Nephron progenitor cell (in vitro differentiated cells): ENCODE measurements around the gene FAM50B.

Experiments
- DNase-seq: peaks from one replicate; pipeline ENCODE4 v3.0.0; 2021
- H3K27ac Mint-ChIP-seq: 2 replicates; pipeline ENCODE4 v1.8.0; 2021; ENCODE audit warnings: mild to moderate bottlenecking, moderate library complexity, mixed read lengths
- H3K27me3 Mint-ChIP-seq: 2 replicates; pipeline ENCODE4 v1.8.0; 2021; ENCODE audit warnings: mild to moderate bottlenecking, low read depth, mixed read lengths; ENCODE audit not compliant: poor library complexity
- H3K36me3 Mint-ChIP-seq: 2 replicates; pipeline ENCODE4 v1.8.0; 2021; ENCODE audit warnings: low read depth, mixed read lengths
- H3K4me1 Mint-ChIP-seq: 2 replicates; pipeline ENCODE4 v1.8.0; 2021; ENCODE audit warnings: mixed read lengths
- H3K4me3 Mint-ChIP-seq: 2 replicates; pipeline ENCODE4 v1.8.0; 2021; ENCODE audit warnings: mild to moderate bottlenecking, moderate library complexity, mixed read lengths
- H3K9me3 Mint-ChIP-seq: 2 replicates; pipeline ENCODE4 v1.8.0; 2021; ENCODE audit warnings: mild to moderate bottlenecking, moderate library complexity, mixed read lengths
- TF ChIP-seq, protein P1 (sequence below): fragments of 200-600 bp; sonication (generic); IDR thresholded peaks from 2 replicates; pipeline ENCODE4 v1.5.0; 2021; ENCODE audit warnings: antibody characterized with exemption

Gene FAM50B

DNA sequence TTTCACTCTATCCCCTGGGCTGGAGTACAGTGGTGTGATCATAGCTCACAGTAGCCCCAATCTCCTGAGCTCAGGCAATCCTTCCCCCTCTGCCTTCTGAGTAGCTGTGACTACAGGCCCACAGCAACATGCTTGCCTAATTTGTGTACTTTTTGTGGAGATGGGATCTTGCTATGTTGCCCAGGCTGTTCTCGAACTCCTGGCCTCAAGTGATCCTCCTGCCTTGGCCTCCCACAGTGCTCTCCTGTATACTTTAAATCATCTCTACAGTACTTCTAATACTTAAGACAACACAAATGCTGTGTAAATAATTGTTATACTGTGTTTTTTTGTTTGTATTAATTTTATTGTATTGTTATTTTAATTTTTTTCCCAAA lies 39.7 kb upstream of the FAM50B start:
- Mint-ChIP-seq H3K36me3 (no peaks in the 10 kb centered on the region), H3K27ac (no peak overlapping the region), H3K4me1 (peaks cover 13% of the 10 kb centered on the region), H3K9me3 (no peaks in the 10 kb centered on the region), H3K27me3 (peaks cover 17% of the 10 kb centered on the region), H3K4me3 (no peak overlapping the region)
- DNase-seq = no peak
- TF ChIP-seq, protein P1, sequence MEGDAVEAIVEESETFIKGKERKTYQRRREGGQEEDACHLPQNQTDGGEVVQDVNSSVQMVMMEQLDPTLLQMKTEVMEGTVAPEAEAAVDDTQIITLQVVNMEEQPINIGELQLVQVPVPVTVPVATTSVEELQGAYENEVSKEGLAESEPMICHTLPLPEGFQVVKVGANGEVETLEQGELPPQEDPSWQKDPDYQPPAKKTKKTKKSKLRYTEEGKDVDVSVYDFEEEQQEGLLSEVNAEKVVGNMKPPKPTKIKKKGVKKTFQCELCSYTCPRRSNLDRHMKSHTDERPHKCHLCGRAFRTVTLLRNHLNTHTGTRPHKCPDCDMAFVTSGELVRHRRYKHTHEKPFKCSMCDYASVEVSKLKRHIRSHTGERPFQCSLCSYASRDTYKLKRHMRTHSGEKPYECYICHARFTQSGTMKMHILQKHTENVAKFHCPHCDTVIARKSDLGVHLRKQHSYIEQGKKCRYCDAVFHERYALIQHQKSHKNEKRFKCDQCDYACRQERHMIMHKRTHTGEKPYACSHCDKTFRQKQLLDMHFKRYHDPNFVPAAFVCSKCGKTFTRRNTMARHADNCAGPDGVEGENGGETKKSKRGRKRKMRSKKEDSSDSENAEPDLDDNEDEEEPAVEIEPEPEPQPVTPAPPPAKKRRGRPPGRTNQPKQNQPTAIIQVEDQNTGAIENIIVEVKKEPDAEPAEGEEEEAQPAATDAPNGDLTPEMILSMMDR = no peak

DNA sequence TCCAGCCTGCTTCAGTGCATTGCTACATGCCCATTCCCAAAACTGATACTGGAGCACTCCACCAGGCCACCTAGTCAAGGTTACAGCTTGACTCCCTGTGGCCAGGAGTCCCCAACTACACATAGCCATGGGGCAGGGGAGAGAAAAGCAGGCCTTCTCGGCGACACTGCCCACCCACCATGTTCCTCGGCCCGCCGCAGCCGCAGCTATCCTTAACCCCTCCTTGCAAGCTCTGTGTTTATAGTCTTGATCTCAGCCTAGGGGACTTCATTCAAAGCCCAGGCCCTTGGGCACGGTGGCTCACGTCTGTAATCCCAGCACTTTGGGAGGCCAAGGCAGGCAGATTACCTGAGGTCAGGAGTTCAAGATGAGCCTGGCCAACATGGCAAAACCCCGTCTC lies 39.2 kb upstream of the FAM50B start:
- Mint-ChIP-seq H3K4me3 (no peak overlapping the region), H3K27me3 (peaks cover 17% of the 10 kb centered on the region), H3K9me3 (no peaks in the 10 kb centered on the region), H3K36me3 (no peaks in the 10 kb centered on the region), H3K27ac (no peak overlapping the region), H3K4me1 (peaks cover 13% of the 10 kb centered on the region)
- no peak for DNase-seq
- TF ChIP-seq, protein P1 = no peak

DNA sequence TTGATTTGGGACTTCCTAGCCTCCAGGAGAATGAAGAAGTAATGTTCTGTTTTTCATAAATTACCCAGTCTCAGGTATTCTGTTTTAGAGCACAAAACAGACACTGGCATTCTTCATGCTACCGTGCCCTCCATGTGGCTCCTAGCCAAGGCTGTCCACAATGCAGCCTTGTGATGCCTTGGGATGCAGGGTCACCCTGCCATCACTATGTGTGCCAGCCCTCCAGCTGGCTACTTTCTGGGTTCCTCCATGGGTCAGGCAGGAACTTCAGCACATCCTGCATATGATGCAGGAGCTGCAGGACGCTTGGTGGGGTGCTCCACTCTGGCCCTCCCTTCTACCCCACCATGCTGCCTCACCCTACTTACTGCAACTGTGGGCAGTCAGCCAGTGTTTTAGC lies 38.0 kb upstream of the FAM50B start:
- no peak for DNase-seq
- TF ChIP-seq, protein P1 = no peak
- no peak overlapping the region for H3K27ac Mint-ChIP-seq
- peaks cover 8% of the 10 kb centered on the region for H3K4me1 Mint-ChIP-seq
- no peaks in the 10 kb centered on the region for H3K9me3 Mint-ChIP-seq
- no peak overlapping the region for H3K4me3 Mint-ChIP-seq
- no peaks in the 10 kb centered on the region for H3K36me3 Mint-ChIP-seq
- peaks cover 17% of the 10 kb centered on the region for H3K27me3 Mint-ChIP-seq

DNA sequence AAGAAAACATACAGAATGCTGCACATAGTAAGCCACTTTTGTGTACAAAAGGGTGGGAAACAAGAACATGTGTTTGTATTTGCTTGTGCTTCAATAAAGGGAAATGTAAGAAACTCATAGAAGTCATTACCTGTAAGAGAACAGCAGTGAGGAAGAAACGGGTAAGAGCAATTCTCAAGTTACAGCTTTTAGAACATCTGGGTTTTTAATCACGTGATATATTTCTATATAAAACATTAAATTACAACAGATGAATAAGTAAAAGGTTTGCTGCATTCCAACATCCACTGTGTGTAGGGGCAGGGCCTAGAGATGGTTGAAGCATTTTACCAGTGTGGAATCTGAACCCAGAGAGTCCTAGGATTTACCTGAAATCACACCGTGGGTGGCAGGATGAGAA lies 36.6 kb upstream of the FAM50B start:
- Mint-ChIP-seq H3K27ac (no peak overlapping the region), H3K4me3 (no peak overlapping the region), H3K4me1 (peaks cover 8% of the 10 kb centered on the region), H3K9me3 (no peaks in the 10 kb centered on the region), H3K36me3 (no peaks in the 10 kb centered on the region), H3K27me3 (peaks cover 17% of the 10 kb centered on the region)
- TF ChIP-seq, protein P1 = no peak
- no peak for DNase-seq

DNA sequence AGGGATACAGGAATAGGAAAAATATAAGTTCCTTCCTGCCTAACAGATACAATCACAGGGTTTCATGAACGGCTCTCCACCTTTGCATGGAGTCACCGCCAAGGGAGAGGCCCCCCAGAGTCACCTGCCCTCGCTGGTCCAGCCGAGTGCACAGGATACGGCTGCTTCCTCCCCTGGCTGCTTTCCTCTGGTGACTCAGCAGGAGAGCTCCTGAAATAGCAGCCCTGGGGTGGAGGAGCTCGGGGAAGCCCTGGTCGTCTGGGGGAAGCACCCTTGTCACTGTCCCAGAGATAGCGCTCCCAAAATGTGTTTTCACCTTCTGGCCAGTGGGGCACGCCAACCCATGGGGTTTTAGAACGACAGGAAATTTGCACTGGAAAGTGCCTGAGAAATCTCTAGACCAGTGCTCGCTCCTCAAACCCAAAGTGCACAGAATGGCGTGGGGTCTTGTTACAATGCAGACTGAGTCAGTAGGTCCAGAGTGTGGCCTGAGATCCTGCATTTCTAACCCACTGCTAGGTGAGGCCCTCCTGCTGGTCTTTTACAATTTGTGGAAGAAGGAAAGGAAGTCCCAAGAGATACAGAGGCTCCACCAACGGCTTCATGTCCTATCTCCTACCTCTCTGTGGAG lies 35.9 kb upstream of the FAM50B start:
- Mint-ChIP-seq H3K9me3 (no peaks in the 10 kb centered on the region), H3K27ac (peak overlapping the region; percentile 54), H3K36me3 (no peaks in the 10 kb centered on the region), H3K4me3 (no peak overlapping the region), H3K27me3 (peaks cover 13% of the 10 kb centered on the region), H3K4me1 (peaks cover 3% of the 10 kb centered on the region)
- TF ChIP-seq, protein P1 = no peak
- peak; percentile 12 for DNase-seq

DNA sequence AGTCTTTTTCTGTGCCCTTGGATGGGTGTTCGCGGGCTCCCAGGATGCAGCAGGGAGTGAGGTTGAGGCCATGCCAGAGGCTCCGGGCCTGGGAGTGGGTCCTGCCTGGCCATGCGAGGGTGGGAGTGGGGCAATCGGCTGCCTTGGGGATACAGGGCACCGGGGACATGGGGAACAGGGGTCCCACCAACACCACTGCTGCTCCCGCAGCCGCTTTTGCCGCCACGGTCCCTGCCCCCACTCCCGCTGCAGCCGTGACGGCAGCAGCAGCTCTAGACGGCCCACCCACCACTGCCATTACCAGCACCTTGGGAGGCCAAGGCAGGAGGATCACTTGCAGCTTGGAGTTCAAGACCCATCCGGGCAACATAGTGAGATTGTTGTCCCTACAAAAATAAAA lies 35.3 kb upstream of the FAM50B start:
- Mint-ChIP-seq H3K4me3 (no peak overlapping the region), H3K36me3 (no peaks in the 10 kb centered on the region), H3K4me1 (no peaks in the 10 kb centered on the region), H3K27me3 (peaks cover 10% of the 10 kb centered on the region), H3K27ac (no peak overlapping the region), H3K9me3 (no peaks in the 10 kb centered on the region)
- no peak for DNase-seq
- TF ChIP-seq, protein P1 = no peak
